ENCODE data around the gene SYT9. TPM values are rescaled to one million over a fixed set of nuclear protein-coding genes. Genes with fewer than 3 reads are reported as not detected.

SYT9 gene
- total and polyA plus RNA-seq, 2 donors (not counting 3 experiments of a cell fraction or from before 2014, with no cell fraction given), result 0.23 TPM; not detected in 1

DNA sequence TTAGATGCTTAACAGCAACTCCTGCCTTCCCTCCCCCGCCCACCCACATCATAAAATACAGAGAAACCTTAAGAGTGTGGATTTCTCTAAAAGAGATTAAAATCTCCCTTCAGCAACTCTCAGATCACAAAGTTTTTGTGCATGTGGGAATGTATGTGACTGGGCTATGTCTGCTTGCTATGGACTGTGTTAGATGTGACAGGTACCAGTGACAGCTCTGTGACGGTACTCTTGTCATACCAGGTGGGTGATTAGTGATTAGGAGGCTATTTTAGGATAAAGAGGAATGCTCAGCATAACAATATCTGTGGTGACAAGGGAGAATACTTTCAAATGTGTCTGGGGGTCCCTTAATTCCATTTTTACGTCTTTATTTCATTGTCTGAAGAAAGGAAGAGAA is 60.2 kb downstream of the SYT9 start:
- no TSS peak for BruUV-seq (replicated peaks)
- H3K36me3 ChIP-seq (ENCODE audit: control insufficient read depth in 2 of 2, extremely low read depth in 1 of 2, insufficient read depth in 2 of 2, low read length in 2 of 2), result no peaks in the 10 kb centered on the region
- DNase-seq (ENCODE audit: low read depth, low spot score) (no peak), FAIRE-seq (no peak)
- H3K4me2 ChIP-seq (ENCODE audit: insufficient read depth, low read length), result no peak overlapping the region
- H3K9me1 ChIP-seq (replicated peaks; ENCODE audit: control insufficient read depth, extremely low read depth, insufficient read depth, low read length), result no peaks in the 10 kb centered on the region
- intact Hi-C loops (cut with micrococcal nuclease) (no loop called here), dilution Hi-C loops (cut with MboI; ENCODE audit: extremely low pct_ligation_motif_present, low sequenced_read_pairs) (no loop called here)
- no peaks in the 10 kb centered on the region for H3K27me3 ChIP-seq (ENCODE audit: control insufficient read depth in 2 of 2, insufficient read depth in 2 of 2, low read length in 2 of 2)
- ChIA-PET POLR2A (no interaction called here), CTCF (no interaction called here)
- H3K9me3 ChIP-seq (replicated peaks; ENCODE audit: control insufficient read depth, insufficient read depth, low read length), result no peaks in the 10 kb centered on the region
- H3K79me2 ChIP-seq (ENCODE audit: control insufficient read depth, insufficient read depth, low read length), result no peaks in the 10 kb centered on the region
- no peak for TF ChIP-seq POLR2A (IDR thresholded peaks at IDR 0.05; ENCODE audit: low read depth, low read length)
- TF ChIP-seq FOS (IDR thresholded peaks at IDR 0.05; ENCODE audit: borderline replicate concordance, insufficient read depth, low read length), result no peak
- no peak for TF ChIP-seq GATA2 (IDR thresholded peaks at IDR 0.05; ENCODE audit: insufficient read depth, insufficient read length, low read depth, low read length)
- TF ChIP-seq, protein P1, sequence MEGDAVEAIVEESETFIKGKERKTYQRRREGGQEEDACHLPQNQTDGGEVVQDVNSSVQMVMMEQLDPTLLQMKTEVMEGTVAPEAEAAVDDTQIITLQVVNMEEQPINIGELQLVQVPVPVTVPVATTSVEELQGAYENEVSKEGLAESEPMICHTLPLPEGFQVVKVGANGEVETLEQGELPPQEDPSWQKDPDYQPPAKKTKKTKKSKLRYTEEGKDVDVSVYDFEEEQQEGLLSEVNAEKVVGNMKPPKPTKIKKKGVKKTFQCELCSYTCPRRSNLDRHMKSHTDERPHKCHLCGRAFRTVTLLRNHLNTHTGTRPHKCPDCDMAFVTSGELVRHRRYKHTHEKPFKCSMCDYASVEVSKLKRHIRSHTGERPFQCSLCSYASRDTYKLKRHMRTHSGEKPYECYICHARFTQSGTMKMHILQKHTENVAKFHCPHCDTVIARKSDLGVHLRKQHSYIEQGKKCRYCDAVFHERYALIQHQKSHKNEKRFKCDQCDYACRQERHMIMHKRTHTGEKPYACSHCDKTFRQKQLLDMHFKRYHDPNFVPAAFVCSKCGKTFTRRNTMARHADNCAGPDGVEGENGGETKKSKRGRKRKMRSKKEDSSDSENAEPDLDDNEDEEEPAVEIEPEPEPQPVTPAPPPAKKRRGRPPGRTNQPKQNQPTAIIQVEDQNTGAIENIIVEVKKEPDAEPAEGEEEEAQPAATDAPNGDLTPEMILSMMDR (IDR thresholded peaks at IDR 0.05; ENCODE audit: extremely low read depth in 1 of 2, insufficient read depth in 1 of 2, low read depth in 1 of 2, low read length in 2 of 2), result no peak
- no peak for TF ChIP-seq POLR2AphosphoS5 (IDR thresholded peaks at IDR 0.05; ENCODE audit: insufficient read depth, low read depth, low read length)
- TF ChIP-seq EZH2 (IDR thresholded peaks at IDR 0.05; ENCODE audit: borderline replicate concordance, low read depth, low read length, severe bottlenecking), result no peak
- TF ChIP-seq JUN (IDR thresholded peaks at IDR 0.05; ENCODE audit: borderline replicate concordance, insufficient read depth, insufficient read length, low read depth), result no peak
- no peak overlapping the region for H3K9ac ChIP-seq (replicated peaks; ENCODE audit: extremely low read depth, insufficient read depth, low read length)
- H3K4me3 ChIP-seq (replicated peaks in 1 of 3; ENCODE audit: insufficient read depth in 1 of 3, low read depth in 1 of 3, low read length in 3 of 3), result no peak overlapping the region
- H3K4me1 ChIP-seq (ENCODE audit: control insufficient read depth, extremely low read depth, insufficient read depth, low read length), result no peaks in the 10 kb centered on the region
- no peak overlapping the region for H2AFZ ChIP-seq (ENCODE audit: low read depth, low read length)
- no peaks in the 10 kb centered on the region for H4K20me1 ChIP-seq (replicated peaks; ENCODE audit: control insufficient read depth, extremely low read depth, insufficient read depth, low read length)
- no peak overlapping the region for H3K27ac ChIP-seq (ENCODE audit: insufficient read depth, low read depth, low read length)

All from endothelial cell of umbilical vein (primary cell).